Myocyte (in vitro differentiated cells): Measurements from ENCODE around the gene PRG3. TPM values are rescaled to one million over a fixed set of nuclear protein-coding genes. Genes with fewer than 3 reads are reported as not detected.

Experiments used
- DNase-seq: peaks from one replicate; pipeline ENCODE4 v3.0.0-alpha.2; 2012; ENCODE audit warnings: low read depth
- polyA plus RNA-seq: library from polyadenylated mRNA; unstranded; fragments of >200 nt; gene quantifications from one replicate; pipeline ENCODE4 v1.2.1, GENCODE V29; 2012; ENCODE audit warnings: missing spikeins
- total RNA-seq: library from RNA; depleted of rRNA; stranded (reverse); fragments of >200 nt; gene quantifications from 2 replicates; pipeline ENCODE4 v1.2.3, GENCODE V29; 2014

PRG3 gene
- total RNA-seq = not detected in 2 replicates
- polyA plus RNA-seq = not detected

GRCh38 chr11:57380975-57381374 is at the start of gene PRG3:
TSS of gene PRG3 (minus strand) at chr11:57381150. CDS start at chr11:57380708, 442 bp downstream.
- DNase-seq = no peak

- DNase-seq = no peak
Measured at GRCh38 chr11:57429946-57430345, 49.0 kb upstream of the PRG3 start.

- no peak for DNase-seq
Measured at GRCh38 chr11:57428643-57429042, 47.7 kb upstream of the PRG3 start.

GRCh38 chr11:57427727-57428082 is 46.8 kb upstream of the PRG3 start:
- peak; percentile 80 for DNase-seq

- peak; percentile 96 for DNase-seq
Measured at GRCh38 chr11:57426929-57427726, 46.2 kb upstream of the PRG3 start, which contains the start of gene SLC43A3. TSS of gene SLC43A3 (minus strand) at chr11:57427121. CDS start at chr11:57426172, 949 bp downstream.

- no peak for DNase-seq
Measured at GRCh38 chr11:57426439-57426928, 45.5 kb upstream of the PRG3 start.

- DNase-seq = peak; percentile 54
Measured at GRCh38 chr11:57425565-57426438, 44.9 kb upstream of the PRG3 start.

- peak; percentile 93 for DNase-seq
Measured at GRCh38 chr11:57424792-57425564, 44.0 kb upstream of the PRG3 start.

- no peak for DNase-seq
Measured at GRCh38 chr11:57424137-57424791, 43.3 kb upstream of the PRG3 start.

GRCh38 chr11:57422669-57423068 is 41.7 kb upstream of the PRG3 start:
- no peak for DNase-seq

GRCh38 chr11:57421805-57422204 is 40.9 kb upstream of the PRG3 start:
- DNase-seq = no peak

- no peak for DNase-seq
Measured at GRCh38 chr11:57421066-57421465, 40.1 kb upstream of the PRG3 start.

GRCh38 chr11:57419146-57419545 is 38.2 kb upstream of the PRG3 start:
- DNase-seq = no peak

GRCh38 chr11:57418131-57418530 is 37.2 kb upstream of the PRG3 start:
- DNase-seq = no peak

- no peak for DNase-seq
Measured at GRCh38 chr11:57417056-57417455, 36.1 kb upstream of the PRG3 start.

GRCh38 chr11:57416436-57416835 is 35.5 kb upstream of the PRG3 start:
- no peak for DNase-seq

- no peak for DNase-seq
Measured at GRCh38 chr11:57414612-57415212, 33.8 kb upstream of the PRG3 start.

- DNase-seq = no peak
Measured at GRCh38 chr11:57413681-57414080, 32.7 kb upstream of the PRG3 start.

- peak; percentile 86 for DNase-seq
Measured at GRCh38 chr11:57410287-57410686, 29.3 kb upstream of the PRG3 start.
